HG02885 (cell line): ENCODE results near the gene SBNO1.
A peak's percentile ranks its signal among the peaks of the same experiment; 100 is the strongest.
"Not testable (repeated sequence)": the region's sequence is repeated elsewhere in the genome, so short reads cannot be mapped to it uniquely, and the experiment has no call there.

Source experiments
- ATAC-seq: cut with Tn5 transposase; IDR thresholded peaks from one replicate; pipeline ENCODE4 v1.9.1; 2021; ENCODE audit warnings: mild to moderate bottlenecking; ENCODE audit not compliant: unreplicated experiment, poor library complexity

SBNO1 gene

DNA sequence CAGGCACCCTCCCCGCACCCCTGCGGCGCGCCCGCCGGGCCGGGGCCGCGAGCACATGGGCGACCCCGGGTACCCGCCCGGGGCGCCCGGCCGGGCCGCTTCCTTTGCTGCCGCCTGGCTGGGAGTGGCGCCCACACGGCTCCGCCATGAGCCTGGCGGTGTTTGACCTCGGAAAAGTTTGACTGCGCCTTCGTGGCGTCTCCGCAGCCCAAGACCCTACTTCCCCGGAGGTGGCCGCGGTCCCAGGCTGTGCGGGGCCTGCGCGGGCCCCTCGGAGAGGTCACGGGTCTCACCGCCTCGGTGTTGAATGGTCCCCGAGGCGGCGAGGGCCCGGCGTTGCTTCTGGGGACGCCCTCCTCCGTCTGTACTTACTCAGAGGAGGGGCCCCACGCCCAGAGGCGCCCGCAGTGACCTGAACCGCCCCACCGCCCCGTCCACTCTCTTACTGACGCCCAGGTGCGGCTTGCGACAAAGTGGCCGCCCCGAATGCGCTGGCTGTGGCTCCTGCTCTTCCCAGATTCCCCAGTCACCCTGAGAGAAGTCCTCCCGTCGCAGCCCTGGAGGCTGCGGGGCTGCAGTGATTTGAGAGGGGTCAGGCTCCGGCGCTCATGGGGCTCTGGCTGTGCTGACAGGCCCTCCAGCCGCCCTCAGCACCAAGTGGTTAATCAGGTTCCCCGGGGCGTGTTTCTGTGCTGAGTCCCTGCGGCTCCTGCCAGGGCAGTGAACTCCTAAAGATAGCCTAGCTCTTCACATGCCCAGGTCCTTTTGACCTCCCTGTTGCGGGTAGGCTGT is 25.1 kb upstream of the SBNO1 start:
- peak; percentile 29 for ATAC-seq

DNA sequence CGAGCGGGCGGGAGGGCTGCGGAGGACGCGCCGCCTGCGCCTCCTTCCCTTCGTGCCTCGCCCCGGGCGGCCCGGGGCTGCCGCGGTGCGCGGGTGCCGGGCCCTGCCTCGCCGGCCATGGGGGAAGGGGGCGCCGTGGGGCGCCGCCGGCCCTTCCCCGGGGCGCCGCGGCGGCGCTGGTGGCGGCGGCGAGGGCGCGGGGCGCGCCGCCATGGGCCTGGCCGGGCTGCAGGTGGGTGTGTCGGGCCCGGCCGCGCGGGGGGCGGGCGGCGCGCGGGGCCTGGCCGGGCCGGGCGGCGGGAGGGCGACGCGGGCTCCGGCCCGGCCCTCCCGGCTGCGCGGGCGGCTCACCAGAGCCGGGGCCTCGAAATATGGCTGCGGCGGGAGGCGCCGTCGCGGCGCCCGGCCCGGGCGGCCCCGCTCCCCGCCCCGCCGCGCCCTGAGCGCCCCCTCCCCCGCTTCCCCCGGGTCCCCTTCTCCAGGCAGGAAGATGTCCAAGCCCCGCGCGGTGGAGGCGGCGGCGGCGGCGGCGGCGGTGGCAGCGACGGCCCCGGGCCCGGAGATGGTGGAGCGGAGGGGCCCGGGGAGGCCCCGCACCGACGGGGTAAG is 24.4 kb upstream of the SBNO1 start:
- no peak for ATAC-seq

DNA sequence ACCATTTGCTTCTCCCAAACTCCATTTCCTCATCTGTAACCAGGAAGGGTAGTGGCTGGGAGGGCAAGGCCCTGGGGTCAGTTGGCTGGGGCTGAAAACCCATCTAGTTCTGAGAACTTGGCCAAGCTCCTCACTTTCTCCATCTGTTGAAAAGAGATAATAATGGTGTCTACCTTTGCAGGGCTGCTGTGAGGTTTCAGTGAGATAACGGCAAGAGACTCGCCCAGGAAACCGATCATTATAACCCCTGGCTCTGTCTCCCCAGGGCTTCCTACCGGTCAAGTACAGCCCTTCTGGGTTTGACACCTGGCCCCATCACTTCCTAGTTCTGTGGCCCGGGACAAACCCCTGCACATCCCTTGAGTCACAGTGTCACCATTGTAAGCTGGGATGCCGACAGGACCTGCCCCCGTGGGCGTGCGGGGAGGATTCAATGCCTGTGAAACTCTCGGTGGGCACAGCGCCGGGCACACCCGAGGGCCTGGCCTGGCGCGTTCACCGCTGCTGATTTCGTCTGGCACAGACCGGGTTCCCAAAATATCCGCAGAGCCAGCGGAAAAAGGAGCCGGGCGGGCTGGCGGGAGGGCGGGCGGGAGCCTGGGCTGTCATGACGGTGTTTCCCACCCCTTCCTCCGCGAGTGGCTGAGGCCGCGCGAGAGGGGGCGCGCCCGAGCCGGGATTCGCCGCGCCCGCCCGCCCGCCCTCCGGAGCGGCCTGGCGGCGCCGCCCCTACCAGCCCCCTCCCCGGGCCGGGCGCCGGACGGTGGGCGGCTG is 23.7 kb upstream of the SBNO1 start:
- peak; percentile 44 for ATAC-seq

DNA sequence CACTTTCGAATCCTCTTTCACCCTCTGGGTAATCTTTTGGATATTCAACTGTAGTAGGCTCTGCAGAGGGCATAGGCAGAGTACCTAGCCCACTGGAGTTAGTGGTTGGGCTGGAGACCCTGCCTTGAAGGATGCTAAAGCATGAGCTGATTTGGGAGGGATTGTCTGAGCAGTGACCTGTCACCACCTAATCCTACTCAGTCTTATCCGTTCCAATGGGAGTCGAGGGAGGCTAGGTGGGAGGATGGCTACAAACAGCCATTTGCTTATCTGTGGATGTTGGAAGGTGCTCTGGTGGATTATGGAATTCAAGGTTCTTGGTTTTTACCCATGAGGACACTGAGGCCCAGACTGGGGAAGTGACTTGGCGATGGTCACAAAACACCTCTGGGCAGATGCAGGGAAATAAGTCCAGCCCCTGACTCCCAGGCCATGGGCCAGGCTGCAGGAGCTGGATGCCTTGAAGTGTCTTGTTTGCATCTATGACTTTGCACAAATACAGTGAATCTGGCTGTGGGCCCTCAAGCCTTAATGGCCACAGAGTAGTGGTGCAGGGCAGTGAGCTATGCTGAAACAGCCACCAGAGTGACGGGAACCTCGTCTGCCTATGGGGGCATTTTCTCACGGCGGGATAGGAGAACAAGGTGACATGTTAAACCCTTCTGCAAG is 23.0 kb upstream of the SBNO1 start:
- no peak for ATAC-seq

DNA sequence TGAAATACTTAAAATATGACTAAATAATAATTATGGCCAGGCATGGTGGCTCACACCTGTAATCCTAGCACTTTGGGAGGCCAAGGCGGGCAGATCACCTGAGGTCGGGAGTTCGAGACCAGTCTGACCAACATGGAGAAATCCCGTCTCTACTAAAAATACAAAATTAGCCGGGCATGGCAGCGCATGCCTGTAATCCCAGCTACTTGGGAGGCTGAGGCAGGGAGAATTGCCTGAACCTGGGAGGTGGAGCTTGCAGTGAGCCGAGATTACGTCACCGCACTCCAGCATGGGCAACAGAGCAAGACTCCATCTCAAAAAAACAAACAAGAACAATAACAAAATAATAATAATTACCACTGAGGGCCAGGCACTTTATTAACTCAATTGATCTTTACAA is 20.9 kb upstream of the SBNO1 start:
- not testable (repeated sequence) for ATAC-seq

DNA sequence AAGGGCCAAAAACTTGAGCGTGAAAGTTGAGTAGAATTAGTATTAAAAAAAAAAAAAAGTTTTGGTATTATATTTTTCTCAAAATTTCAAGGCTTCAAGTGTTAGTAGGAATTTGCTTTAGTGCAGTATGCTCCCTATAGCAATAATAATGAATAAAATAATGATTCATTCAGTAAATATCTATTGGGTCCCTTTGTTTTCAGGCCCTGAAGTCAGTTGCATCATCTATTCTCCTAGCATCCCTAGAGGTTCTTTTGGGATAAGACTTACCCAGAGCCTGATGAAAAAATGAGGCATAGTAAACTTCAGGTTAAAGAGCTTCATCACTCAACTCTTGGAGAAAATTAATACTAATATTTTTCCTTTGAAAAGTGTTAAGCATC is 20.3 kb upstream of the SBNO1 start:
- ATAC-seq = no peak

DNA sequence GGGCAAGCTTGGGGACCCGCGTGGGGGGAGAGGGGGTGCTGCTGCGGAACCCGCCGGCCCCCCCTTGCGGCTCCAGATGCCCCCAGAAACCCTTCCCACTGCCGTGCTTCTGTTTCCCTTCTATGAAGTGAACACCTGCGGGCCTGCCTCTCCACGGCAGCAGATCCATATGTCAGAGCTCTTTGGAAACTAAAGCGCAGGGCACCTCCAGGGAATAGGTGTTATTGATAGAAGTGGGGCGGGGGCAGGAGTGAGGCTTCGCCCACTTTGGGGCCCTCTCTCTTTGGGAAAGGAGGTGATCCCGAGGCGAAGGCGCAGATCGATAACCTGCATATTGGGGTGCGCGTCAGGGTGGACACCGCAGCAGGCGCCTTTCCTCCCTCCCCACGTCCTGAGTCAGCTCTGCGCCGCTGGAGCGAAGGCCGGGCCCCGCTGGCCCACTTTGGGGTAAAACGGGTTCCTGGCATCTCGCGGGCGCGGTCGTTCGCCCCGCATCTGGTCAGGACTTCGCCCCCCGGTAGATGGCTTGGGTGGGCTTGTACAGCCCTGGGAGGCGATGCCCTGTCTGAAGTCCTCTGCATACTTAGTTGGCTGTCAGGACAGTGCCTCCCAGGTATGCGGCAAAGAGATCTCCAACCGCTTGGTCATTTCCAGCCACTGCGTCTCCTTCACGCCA is 19.8 kb upstream of the SBNO1 start:
- peak; percentile 13 for ATAC-seq

DNA sequence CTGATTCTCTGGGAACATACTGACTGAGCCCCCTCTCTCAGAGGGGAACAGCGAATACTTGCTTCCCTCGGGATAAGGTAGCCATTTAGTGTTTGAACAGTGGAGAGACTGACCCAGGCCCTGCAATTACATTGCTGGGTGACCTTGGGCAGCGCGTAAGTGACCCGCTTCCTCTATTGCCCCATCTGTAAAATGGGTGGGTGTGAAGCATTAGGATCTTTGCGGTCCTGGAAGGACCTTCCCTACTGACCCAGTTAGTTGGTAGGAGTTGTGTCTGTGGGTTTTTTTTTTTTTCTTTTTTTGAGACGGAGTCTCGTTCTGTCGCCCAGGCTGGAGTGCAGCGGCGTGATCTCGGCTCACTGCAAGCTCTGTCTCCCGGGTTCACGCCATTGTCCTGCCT is 18.0 kb upstream of the SBNO1 start:
- no peak for ATAC-seq

DNA sequence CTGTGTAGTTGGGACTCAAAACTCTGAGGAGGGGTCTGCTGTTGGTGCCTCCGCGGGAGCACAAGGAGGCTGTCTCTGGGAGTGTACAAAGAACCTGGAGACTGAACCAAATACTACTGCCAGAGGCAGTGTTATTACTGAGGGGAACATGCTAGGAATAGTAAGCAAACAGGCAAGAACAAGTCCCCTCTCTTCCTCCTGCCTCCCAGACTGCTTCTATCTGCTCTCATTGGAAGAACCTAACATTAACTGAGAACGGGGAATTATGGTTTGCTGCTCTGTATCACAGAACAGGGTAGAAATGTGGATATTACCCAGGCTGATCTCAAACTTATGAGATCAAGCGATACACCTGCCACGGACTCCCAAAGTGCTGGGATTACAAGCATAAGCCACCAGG is 14.7 kb upstream of the SBNO1 start:
- no peak for ATAC-seq

GRCh38 chr12:123372415-123372814 is 7.8 kb upstream of the SBNO1 start:
- not testable (repeated sequence) for ATAC-seq

DNA sequence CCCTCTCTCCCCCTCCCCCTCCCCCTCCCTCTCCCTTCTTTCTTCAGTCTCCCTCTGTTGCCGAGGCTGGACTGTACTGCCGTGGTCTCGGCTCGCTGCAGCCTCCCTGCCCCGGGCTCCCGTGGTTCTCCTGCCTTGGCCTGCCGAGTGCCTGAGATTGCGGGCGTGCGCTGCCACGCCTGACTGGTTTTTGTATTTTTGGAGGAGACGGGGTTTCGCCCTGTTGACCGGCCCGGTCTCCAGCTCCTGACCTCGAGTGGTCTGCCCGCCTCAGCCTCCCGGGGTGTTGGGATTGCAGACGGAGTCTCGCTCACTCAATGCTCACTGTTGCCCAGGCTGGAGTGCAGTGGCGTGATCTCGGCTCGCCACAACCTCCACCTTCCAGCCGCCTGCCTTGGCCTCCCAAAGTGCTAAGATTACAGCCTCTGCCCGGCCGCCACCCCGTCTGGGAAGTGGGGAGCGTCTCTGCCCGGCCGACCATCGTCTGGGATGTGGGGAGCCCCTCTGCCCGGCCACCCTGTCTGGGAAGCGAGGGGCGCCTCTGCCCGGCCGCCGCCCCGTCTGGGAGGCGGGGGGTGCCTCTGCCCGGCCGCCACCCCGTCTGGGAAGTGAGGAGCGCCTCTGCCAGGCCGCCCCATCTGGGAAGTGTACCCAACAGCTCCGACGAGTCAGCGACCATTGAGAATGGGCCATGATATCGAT is 7.2 kb upstream of the SBNO1 start:
- ATAC-seq = not testable (repeated sequence)

DNA sequence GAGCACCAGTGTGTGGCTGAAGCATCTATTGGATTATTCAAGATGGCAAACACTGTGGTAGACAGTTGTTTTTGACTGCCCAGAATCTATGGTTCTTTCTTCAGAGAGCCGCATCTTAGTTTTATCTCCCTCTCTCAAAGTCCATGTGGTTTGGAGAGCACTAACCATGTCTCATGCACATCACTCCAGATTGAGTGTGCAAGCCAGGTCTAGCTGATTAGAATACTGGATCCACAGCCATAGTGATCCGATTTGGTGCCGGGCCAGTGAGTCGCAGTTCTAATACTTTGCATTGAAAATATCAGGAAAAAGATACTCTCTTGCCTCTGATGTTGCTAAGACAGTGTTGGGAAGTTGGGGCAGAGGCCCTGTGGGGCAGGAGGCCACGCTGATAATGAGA is 4.6 kb upstream of the SBNO1 start:
- ATAC-seq = no peak

GRCh38 chr12:123368431-123368830 is 3.8 kb upstream of the SBNO1 start:
- not testable (repeated sequence) for ATAC-seq

GRCh38 chr12:123367511-123367910 is 2.9 kb upstream of the SBNO1 start:
- no peak for ATAC-seq

- peak; percentile 66 for ATAC-seq
These were observed 624 bp upstream of the SBNO1 start for GRCh38 chr12:123365025-123365917.

GRCh38 chr12:123363740-123364531 is 711 bp downstream of the SBNO1 start:
- peak; percentile 6 for ATAC-seq

GRCh38 chr12:123363390-123363739 is 1.3 kb downstream of the SBNO1 start:
- no peak for ATAC-seq

- no peak for ATAC-seq
These were observed 6.6 kb downstream of the SBNO1 start for GRCh38 chr12:123358035-123358434.
